NCI-H526 treated with DMSO at 0.1 percent for 48 hours (cell line): ENCODE data around the gene PSTPIP1.
A peak's percentile ranks its signal among the peaks of the same experiment; 100 is the strongest.
"Not testable (repeated sequence)": the region's sequence is repeated elsewhere in the genome, so short reads cannot be mapped to it uniquely, and the experiment has no call there.

Experiments used
- DNase-seq: peaks from one replicate; lab custom pipeline; 2025; lab: John Stamatoyannopoulos, UW

PSTPIP1 gene

DNA sequence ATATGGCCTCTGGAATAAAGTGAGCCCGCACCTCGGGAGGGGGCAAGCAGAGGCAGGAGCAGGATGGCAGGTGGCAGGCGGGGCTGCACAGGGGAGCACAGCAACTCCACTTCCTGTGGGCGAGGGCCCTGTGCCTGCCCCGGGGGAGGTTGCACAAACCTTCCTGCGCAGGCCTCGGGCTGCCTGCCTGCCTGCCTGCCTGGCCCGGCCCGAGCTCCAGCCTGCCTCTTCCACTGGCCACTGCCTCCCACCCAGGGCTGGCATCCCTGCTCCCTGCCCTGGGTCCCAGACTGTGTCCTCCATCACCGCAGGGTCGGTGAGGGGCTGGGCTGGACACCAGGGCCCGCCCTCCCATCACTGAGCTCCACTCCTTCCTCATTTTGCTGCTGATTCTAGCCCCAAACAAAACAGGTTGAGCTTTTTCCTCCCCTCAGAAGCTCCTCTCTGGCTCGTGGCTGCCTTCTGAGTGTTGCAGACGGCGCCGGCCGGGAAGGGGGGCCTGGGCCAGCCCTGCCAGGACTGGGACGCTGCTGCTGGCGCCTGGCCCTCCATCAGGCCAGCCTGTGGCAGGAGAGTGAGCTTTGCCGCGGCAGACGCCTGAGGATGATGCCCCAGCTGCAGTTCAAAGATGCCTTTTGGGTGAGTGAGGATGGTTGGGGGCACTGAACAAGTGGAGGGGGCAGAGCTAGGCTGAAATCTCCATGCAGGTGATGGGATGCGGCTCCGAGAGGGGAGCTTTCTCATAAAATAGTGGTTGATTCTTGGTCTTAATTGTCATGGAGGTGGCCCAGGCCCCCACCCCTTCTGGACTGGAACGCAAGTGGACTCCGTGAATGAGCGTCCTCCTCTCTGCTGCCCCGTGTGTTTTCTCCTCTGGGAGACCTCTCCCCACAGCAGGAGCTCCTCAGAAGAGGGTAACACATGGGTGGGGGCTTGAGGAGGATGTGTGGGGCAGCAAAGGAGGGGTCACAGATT, at the start of gene PSTPIP1:
PSTPIP1 (plus strand) TSS at position 156 of the 975 bp plus-strand sequence; CDS start at position 604, 448 bp downstream.
- no peak for DNase-seq

DNA sequence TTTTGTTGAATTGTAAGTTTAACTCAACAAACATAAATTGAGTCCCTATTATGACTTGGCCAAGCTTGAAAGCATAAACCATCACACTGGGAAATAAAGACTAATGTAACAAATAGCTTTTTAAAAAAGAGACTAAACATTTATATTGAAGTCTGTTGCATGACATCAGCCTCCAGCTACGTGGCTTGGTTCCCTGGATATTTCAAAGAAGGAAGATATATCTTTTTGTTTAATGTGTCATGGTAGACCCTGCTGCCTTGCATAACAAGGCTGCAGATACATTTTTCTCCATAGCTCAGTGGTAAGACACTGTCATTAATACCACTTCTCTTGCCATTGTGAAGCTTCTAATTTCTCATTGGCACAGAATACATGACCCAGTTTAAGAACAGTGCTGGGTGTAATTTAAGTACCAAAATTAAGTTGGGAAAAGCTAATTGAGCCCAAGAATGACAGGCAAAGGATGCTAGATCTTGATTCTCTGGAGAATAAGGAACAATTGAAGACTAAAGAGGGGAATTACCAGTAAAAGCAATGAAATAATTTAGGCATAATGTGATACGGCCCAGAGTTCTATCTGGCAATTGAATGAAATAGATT, 49.3 kb upstream of the PSTPIP1 start:
- no peak for DNase-seq

- DNase-seq: no peak
Measured at GRCh38 chr15:76947454-76947853, 47.5 kb upstream of the PSTPIP1 start.

GRCh38 chr15:76951220-76951619, 43.7 kb upstream of the PSTPIP1 start:
- DNase-seq: no peak

DNA sequence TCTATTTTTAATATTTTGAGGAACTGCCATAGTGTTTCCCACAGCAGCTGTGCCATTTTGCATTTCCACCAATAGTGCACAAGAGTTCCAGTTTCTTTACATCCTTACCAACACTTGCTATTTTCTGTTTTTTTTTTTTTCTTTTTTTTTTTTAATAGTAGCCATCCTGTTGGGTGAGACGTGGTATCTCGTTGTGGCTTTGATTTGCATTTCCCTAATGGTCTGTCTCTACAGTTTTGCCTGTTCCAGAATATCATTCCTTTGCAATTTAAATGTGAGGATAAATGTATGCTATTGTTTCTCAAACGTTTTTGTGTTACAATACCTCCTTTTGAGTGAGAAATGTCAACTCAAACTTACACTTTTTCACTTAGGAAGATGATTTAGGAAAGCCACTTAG, 41.0 kb upstream of the PSTPIP1 start:
- DNase-seq: peak; percentile 83

DNA sequence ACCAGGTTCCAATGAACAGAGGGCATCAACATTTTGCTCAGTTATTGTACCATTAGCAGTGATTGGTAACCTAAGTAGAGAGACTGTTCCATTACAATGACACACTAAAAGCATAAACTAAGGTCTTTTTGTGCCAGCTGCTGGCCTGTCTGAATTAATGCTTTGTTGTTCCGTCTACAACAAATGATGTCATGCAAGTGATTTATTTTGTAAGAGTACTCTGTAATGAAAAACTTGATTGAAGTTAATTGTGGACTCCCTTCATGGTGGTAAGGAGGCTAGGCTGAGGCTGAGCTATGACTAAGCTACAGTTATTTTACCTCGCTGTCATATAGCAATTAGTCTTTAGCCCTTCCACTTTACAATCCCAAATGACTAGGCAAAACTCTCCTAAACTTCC, 40.2 kb upstream of the PSTPIP1 start:
- no peak for DNase-seq

- DNase-seq: no peak
Measured at GRCh38 chr15:76961268-76962011, 33.5 kb upstream of the PSTPIP1 start.

GRCh38 chr15:76962337-76963013, 32.5 kb upstream of the PSTPIP1 start:
- no peak for DNase-seq

DNA sequence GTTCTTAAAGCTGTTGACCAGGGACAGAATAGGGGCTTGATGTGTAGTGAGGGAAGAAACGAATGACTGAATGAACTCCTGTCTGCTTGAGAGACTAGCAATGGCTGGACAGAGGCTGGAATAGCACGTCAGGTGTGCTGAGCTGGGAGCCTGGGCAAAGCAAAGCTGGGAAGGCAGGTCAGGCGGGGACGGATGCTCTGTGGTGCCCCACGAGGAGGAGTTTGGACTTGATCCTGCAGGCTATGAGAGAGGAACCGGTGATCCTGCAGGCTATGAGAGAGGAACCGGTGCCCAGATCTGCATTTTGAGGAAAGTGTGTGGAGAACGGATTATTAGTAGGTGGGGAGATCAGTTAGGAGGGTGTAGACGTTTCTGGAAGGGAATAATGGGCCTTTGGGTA, 31.3 kb upstream of the PSTPIP1 start:
- DNase-seq: no peak

DNA sequence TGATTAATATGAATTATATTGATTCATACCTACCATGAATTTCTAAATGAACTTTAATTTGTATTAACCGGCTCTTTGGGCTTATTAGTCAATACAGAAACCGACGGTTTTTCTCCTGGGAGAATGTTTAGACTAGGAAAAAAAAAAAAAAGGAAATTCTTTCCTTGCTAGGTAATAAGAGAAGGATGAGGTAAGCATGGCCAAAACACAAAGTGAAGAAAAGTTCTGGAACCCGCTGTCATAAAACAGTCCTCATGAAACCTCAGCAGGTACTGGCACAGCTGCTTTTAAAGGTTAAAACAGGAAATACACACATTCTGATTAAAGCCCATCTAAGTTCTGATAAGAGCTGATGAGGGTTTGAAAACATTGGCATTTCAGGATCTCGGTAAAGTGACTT, 30.8 kb upstream of the PSTPIP1 start:
- no peak for DNase-seq

DNA sequence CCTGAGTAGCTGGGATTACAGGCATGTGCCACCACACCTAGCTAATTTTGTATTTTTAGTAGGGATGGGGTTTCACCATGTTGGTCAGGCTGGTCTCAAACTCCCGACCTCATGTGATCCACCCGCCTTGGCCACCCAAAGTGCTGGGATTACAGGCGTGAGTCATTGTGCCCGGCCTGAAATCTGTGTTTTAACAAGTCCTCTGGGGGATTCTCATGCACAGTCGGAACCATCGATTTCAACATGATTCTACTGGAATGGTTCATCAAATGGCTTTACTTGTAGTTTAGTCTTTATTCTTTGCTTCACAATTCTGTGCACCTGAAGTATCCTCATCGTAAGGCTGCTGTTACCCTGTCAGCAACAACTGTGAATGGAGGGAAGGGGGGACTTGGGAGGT, 28.9 kb upstream of the PSTPIP1 start:
- not testable (repeated sequence) for DNase-seq

DNA sequence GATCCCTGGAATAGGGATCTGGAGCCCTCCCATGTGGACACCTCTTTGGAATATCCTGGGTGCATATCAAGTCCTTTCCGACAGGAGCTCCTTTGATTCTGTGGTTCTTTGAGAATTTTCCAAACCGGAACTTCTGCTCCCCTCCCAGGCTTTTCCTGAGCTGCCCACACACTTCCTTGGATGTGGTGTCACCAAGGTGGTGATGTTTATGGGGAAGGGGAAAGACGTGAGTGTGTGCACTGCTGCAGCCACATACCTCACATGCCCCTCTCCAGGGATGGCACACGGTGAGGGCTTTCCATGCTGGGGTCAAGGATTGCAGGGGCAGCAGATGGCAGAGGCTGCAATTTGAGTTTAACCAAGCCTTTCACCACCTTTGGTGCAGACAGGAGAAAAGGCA, 27.9 kb upstream of the PSTPIP1 start:
- no peak for DNase-seq

- no peak for DNase-seq
Measured at GRCh38 chr15:76968306-76968705, 26.6 kb upstream of the PSTPIP1 start.

DNA sequence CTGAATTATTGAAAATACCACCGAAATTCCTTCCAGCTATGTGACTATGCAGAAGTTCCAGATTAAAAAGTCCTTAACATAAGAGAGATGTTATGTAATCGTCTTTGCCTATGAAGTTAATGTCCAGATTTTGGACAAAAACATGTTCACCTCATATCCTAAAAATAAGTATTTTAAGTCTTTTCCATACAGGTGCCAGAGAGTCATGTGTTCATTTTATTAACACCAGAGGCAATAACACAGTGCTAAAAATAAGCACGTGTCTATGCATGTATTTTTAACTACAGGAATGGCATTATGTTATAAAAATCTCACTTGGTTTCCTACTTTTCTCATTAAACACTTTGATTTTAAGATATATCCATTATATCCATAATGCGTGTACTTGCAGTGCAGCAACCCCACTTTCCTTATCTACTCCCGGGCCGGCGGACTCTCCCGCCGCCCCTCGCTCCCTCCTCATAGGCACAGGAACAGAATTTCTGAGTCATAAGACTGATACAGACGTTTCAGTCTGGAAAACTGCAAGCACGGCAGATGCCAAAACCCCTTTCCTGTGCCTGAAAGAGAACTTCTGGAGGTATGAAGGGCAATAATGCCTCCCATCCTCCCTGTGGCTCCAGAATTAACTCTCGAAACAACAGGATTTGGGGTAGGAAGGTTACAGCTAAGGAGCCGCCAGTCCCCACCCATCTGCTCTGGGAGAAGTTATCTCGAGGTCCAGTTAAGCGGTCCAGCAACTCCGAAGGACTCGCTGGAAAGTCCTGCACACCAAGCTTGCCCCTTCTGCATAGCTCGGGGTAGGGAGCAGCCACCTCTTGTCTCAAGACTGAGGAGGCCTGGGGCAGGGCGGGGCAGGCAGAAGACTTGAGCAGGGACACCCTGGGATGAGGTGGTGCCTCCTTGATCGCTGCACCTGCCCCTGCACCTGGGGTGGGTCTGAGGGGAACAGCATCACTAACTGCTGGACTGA, 22.3 kb upstream of the PSTPIP1 start:
- DNase-seq: no peak

DNA sequence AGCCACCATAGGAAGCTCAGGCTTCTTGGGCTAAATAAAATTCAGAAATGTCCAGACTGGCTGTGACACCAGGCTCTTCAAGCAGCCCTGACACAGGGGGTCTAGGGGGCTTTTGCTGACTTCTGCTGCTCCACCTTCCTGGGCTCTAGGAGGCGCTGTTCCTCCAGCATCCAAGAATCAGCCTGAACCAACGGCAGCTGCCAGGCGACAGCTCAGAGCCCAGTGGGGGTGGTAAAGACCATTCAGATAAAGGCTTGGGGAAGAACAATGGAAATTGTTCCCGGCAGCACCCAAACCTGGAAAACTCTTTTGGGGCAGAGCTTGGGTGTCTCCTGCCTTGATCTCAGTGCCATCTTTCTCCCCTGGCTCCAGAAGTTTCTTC, 21.6 kb upstream of the PSTPIP1 start:
- DNase-seq: no peak

- no peak for DNase-seq
Measured at GRCh38 chr15:76973906-76974305, 21.0 kb upstream of the PSTPIP1 start.

DNA sequence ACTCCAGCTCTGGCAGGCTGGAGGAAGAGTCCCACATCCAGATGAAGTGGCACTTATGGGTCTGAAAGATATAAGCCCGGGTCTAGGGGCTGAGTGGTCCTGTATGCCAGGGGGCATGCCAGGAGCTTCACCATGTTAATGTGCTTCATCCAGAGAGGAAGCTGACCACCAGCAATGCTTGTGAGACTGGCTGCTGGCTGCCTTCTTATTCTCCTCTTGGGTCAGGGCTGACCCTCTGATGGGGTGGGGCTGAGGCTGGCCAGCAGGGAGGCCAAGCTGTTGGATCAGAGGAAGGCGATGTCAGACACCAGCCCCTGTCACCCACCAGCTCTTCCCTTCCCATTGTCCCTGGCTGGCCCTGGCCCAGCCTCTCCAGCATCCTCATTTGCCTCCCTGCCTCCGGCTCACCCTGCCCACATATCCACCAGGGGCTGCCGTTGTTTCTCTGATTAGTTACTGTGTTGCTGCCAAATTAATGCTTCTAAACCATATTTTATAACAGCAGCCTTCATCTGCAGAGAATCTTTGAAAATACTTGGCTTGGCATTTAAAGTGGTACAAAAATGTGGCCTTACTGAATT, 20.4 kb upstream of the PSTPIP1 start:
- no peak for DNase-seq

DNA sequence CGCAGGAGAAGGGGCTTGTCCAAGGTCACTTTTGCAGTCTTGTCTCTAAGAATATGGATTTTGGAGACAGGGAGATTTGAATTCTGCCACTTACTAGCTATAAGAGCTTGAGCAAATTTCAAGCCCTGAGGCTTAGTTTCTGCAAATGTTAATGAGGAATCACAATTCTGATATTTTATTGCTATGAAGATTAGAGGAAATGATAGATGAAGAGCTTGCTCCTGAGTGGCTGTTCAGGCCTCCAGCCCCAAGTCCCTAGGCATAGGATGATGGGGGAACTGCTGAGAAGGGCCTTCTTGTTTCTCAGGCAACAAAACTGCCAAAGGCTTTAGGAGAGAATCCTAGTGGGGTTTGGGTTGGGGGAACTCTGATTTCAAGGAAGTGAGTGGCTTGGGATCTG, 18.8 kb upstream of the PSTPIP1 start:
- DNase-seq: no peak

GRCh38 chr15:76976572-76977270, 18.2 kb upstream of the PSTPIP1 start:
- no peak for DNase-seq
